ENCODE data around the gene AKAP13. TPM values are rescaled to one million over a fixed set of nuclear protein-coding genes. Genes with fewer than 3 reads are reported as not detected.

AKAP13 gene
- total RNA-seq, 4 donors from 2014 or later = 57.3 to 178 (median 81.5) TPM

DNA sequence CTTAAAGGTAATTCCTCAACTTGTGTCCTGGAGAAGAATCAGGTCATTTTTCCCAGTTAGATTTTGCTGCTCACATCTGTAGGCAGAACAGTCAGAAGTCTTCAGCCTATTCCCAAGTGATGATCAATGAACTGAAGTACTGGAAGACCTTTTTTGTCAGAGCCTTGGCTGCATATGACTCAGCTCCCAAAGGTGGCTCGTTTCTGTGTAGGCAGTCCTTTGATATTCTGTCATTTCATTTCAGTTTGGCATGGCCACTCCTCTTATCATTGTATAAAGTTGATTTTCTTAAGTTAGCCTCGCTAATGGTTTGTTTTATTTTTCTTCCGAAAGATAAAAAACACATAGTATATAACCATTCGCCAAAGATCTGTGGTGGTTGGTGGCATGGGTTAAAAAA, 323.7 kb downstream of the AKAP13 start:
- no peak for DNase-seq
- peaks cover 0 to 70% (median 1%) of the 10 kb centered on the region in 3 donors for H3K36me3 ChIP-seq
- peaks cover 0 to 77% (median 51%) of the 10 kb centered on the region in 3 donors for H3K4me1 ChIP-seq
- no peak overlapping the region for H3K4me3 ChIP-seq
- no peaks in the 10 kb centered on the region for H3K9me3 ChIP-seq
- 51 to 64% methylated on average over 4 of the region's 4 CpGs for WGBS, 2 donors
- peak overlapping the region; percentile 18 to 82 (median 76) for H3K27ac ChIP-seq
- no peaks in the 10 kb centered on the region for H3K27me3 ChIP-seq
- no peak for TF ChIP-seq POLR2A (IDR thresholded peaks at IDR 0.05)
- TF ChIP-seq, protein P1, sequence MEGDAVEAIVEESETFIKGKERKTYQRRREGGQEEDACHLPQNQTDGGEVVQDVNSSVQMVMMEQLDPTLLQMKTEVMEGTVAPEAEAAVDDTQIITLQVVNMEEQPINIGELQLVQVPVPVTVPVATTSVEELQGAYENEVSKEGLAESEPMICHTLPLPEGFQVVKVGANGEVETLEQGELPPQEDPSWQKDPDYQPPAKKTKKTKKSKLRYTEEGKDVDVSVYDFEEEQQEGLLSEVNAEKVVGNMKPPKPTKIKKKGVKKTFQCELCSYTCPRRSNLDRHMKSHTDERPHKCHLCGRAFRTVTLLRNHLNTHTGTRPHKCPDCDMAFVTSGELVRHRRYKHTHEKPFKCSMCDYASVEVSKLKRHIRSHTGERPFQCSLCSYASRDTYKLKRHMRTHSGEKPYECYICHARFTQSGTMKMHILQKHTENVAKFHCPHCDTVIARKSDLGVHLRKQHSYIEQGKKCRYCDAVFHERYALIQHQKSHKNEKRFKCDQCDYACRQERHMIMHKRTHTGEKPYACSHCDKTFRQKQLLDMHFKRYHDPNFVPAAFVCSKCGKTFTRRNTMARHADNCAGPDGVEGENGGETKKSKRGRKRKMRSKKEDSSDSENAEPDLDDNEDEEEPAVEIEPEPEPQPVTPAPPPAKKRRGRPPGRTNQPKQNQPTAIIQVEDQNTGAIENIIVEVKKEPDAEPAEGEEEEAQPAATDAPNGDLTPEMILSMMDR (IDR thresholded peaks at IDR 0.05) = no peak
- intact Hi-C loops (cut with DNase I) = no loop called here

DNA sequence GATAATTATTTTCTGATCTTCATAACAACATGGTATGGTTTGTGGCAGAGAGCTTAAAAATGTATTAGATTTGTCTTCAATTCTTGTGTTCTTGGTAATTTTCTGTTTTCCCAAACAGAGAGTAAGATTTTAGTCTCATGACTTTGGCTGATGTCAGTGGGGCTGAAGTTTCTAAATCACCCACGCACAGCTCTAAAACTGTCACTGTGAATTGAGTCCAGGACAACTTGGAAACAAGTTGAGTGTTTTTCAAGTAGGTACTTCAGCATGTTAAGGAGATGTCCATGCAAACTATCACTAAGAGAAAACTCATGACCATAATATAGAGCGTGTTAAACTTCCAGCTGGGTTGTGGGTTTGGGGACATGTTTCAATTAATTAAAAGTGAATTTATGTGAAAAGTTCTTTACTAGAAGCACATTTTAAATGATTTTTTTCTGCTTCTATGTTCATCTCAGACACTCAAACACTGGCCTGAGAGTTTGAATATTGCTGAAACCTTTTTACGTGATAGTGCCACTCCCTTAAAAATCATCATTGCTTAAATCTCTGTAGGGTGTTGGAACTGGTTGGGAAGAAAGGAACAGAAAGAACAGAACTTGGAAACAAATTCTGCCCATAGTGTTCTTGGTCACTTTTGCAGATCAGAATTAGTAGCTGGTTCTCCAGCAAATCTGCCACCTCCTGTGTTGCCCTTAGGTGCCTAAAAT, 324.5 kb downstream of the AKAP13 start:
- WGBS, 2 donors = 64 to 87% methylated on average over 3 of the region's 3 CpGs
- H3K4me1 ChIP-seq = peaks cover 0 to 85% (median 51%) of the 10 kb centered on the region in 3 donors
- intact Hi-C loops (cut with DNase I) = no loop called here

DNA sequence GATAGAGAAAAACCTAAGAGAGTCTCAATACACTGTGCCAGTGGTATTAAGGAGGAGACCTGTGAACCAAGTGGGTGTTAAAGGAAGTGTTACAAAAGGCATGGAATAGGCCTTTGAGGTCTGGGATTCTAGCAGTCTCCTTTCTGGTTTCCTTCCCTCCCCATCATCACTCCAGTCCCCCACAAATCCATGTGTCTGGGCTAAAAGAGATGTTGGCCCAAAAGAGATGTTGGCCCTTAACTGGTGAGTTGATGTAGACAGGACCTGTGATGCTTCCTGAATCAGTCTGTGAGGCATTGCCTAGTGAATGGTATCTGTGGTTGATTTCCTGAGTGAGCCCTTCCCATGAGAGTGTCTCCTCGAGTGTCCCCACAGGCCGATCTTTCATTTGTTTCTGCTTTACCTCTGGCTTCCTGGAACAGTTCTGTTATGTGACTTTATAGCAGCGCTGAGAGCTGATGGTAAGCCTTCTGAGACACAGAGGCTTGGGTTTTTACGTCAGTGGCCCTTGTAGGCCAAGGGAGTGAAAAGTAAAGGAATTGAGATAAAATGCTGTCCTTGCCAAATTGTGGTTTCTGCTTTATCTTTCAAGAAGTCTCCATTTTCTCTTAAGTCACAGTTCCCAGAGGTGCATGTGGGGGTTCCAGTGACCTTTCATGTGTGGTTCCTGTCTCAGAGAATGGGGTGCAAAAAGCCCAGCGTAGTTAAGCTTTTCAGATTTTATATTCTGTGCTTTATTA, 326.5 kb downstream of the AKAP13 start:
- no peaks in the 10 kb centered on the region for H3K27me3 ChIP-seq
- peaks cover 4 to 80% (median 6%) of the 10 kb centered on the region in 3 donors for H3K36me3 ChIP-seq
- DNase-seq = no peak
- TF ChIP-seq POLR2A (IDR thresholded peaks at IDR 0.05) = peak in 1 of 4 donors; percentile 18
- TF ChIP-seq, protein P1 (IDR thresholded peaks at IDR 0.05) = no peak
- H3K27ac ChIP-seq = peak overlapping the region; percentile 49 to 89 (median 82)
- no peaks in the 10 kb centered on the region for H3K9me3 ChIP-seq
- 53 to 62% methylated on average over 5 of the region's 5 CpGs for whole genome bisulfite sequencing, 2 donors
- intact Hi-C loops (cut with DNase I) = no loop called here
- peak overlapping the region in 3 of 4 donors; percentile 2 to 22 (median 12) for H3K4me3 ChIP-seq
- peaks cover 0 to 79% (median 49%) of the 10 kb centered on the region in 3 donors for H3K4me1 ChIP-seq

More for the DNA sequence above, 324.5 kb downstream of the AKAP13 start:
- Histone ChIP-seq H3K4me3 (no peak overlapping the region), H3K27ac (peak overlapping the region in 3 of 4 donors; percentile 70 to 82 (median 82)), H3K9me3 (no peaks in the 10 kb centered on the region), H3K27me3 (no peaks in the 10 kb centered on the region), H3K36me3 (peaks cover 0 to 78% (median 4%) of the 10 kb centered on the region in 3 donors)
- no peak for DNase-seq
- TF ChIP-seq POLR2A (IDR thresholded peaks at IDR 0.05) = no peak
- TF ChIP-seq, protein P1 (IDR thresholded peaks at IDR 0.05) = no peak

DNA sequence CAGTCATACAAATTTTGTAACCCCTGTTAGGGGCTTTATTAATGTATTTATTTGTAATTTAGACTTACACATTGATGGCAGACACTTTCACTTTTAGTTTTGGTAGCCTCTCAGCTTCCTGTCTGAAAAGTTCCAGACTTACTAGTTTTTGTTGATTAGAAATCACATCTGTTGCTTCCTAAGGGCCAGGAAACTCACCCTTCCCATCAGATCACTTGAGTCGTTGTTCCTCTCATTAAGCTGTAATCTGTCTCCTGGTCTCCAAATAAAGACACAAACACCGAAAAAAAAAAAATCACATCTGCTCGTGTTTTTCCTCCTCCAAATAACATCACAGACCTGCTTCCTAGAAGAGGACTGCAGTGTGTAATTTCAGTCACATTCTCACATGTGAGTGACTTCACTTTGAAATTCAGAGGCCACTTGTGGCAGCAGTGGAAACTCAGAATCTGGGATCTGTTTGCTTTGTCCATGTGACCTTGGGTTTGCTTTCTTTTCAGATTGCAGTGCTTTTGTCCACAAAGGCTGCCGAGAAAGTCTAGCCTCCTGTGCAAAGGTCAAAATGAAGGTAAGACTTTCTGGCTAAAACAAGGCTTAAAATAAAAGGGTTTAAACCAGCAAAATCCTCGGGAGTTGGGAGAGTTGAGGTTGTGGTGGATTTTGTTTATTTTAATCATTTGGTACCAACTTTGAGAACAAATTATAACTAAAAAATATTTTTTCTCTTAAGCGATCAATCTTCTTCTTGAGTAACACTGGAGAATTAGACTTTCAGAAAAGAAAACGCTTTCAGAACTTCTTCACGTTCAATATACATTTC, 327.3 kb downstream of the AKAP13 start:
- Histone ChIP-seq H3K27ac (peak overlapping the region; percentile 49 to 89 (median 82)), H3K36me3 (peaks cover 4 to 81% (median 7%) of the 10 kb centered on the region in 3 donors), H3K27me3 (no peaks in the 10 kb centered on the region), H3K4me3 (peak overlapping the region in 3 of 4 donors; percentile 2 to 22 (median 12)), H3K9me3 (no peaks in the 10 kb centered on the region), H3K4me1 (peaks cover 0 to 71% (median 43%) of the 10 kb centered on the region in 3 donors)
- no peak for DNase-seq
- 40 to 49% methylated on average over 8 of the region's 8 CpGs for WGBS, 2 donors
- intact Hi-C loops (cut with DNase I) = no loop called here
- TF ChIP-seq POLR2A (IDR thresholded peaks at IDR 0.05) = no peak
- TF ChIP-seq, protein P1 (IDR thresholded peaks at IDR 0.05) = no peak

Data from esophagus squamous epithelium (tissue), 5 donors.